Measurements from ENCODE around the gene PLD4. TPM values are rescaled to one million over a fixed set of nuclear protein-coding genes. Genes with fewer than 3 reads are reported as not detected.
"Not testable (repeated sequence)": the region's sequence is repeated elsewhere in the genome, so short reads cannot be mapped to it uniquely, and the experiment has no call there.

The PLD4 gene
- total and polyA plus RNA-seq, 7 donors = 0.04 to 0.25 TPM; not detected in 5

GRCh38 chr14:104941508-104942365 lies 17.1 kb downstream of the PLD4 start:
- no peak for ATAC-seq
- H3K4me3 ChIP-seq = no peak overlapping the region
- no peak overlapping the region for H3K27ac ChIP-seq
- peaks cover 0 to 25% (median 4%) of the 10 kb centered on the region in 3 donors for H3K27me3 ChIP-seq (ENCODE audit: insufficient read depth in 3 of 3, low read length in 2 of 3)
- H3K4me1 ChIP-seq = no peaks in the 10 kb centered on the region
- intact Hi-C loops (cut with DNase I) = no loop called here
- 93 to 98% (median 94%) methylated on average over 26 of the region's 26 CpGs for WGBS, 3 donors
- no peaks in the 10 kb centered on the region for H3K9me3 ChIP-seq
- no peak for TF ChIP-seq CTCF (IDR thresholded peaks at IDR 0.05)
- DNase-seq = peak in 1 of 2 donors; percentile 35
- H3K36me3 ChIP-seq (ENCODE audit: insufficient read depth in 1 of 2, low read depth in 1 of 2) = no peaks in the 10 kb centered on the region

DNA sequence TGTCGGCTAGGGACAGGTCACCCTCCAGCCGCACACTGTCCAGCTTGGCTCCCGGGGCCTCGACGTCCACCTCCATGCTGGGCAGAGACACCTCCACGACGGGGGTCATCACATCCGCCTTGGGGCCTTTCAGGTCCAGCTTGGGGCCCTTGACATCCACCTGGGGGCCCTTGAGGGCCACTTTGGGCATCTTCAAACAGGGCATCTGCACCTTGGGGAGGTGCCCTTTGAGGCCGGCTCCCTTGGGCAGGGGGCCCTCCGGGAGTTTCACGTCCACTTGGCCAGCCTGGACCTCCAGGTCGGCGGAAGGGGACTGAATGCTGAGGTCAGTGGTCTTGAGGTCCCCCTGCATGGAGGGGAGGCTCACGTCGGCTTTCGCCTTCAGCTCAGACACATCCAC lies 17.9 kb downstream of the PLD4 start:
- WGBS, 3 donors = 91 to 95% (median 94%) methylated on average over 16 of the region's 16 CpGs
- intact Hi-C loops (cut with DNase I) = no loop called here
- Histone ChIP-seq H3K36me3 (ENCODE audit: insufficient read depth in 1 of 2, low read depth in 1 of 2) (no peaks in the 10 kb centered on the region), H3K27ac (no peak overlapping the region), H3K9me3 (no peaks in the 10 kb centered on the region), H3K27me3 (ENCODE audit: insufficient read depth in 3 of 3, low read length in 2 of 3) (peaks cover 0 to 23% (median 4%) of the 10 kb centered on the region in 3 donors), H3K4me3 (no peak overlapping the region), H3K4me1 (no peaks in the 10 kb centered on the region)
- TF ChIP-seq CTCF (IDR thresholded peaks at IDR 0.05) = no peak
- DNase-seq (peak in 1 of 2 donors; percentile 46), ATAC-seq (no peak)

- WGBS, 3 donors = 91 to 92% (median 92%) methylated on average over 29 of the region's 29 CpGs
These were observed 18.7 kb downstream of the PLD4 start for GRCh38 chr14:104943216-104944015.

DNA sequence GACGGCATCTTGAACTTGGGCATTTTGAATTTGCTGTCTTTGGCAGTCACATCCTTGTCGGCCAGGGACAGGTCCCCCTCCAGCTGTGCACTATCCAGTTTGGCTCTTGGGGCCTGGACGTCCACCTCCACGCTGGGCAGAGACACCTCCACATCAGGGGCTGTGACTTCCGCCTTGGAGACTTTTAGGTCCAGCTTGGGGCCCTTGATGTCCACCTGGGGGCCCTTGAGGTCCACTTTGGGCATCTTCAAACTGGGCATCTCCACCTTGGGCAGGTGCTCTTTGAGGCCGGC lies 19.3 kb downstream of the PLD4 start:
- WGBS, 3 donors = 81 to 94% (median 86%) methylated on average over 6 of the region's 6 CpGs
- peaks cover 0 to 15% (median 4%) of the 10 kb centered on the region in 3 donors for H3K27me3 ChIP-seq (ENCODE audit: insufficient read depth in 3 of 3, low read length in 2 of 3)
- H3K4me3 ChIP-seq; ATAC-seq; intact Hi-C loops (cut with DNase I); H3K27ac ChIP-seq; H3K9me3 ChIP-seq; H3K4me1 ChIP-seq; H3K36me3 ChIP-seq (ENCODE audit: insufficient read depth in 1 of 2, low read depth in 1 of 2); DNase-seq: not testable (repeated sequence)

More at GRCh38 chr14:104943216-104944015, 18.7 kb downstream of the PLD4 start:
- H3K4me3 ChIP-seq; H3K36me3 ChIP-seq (ENCODE audit: insufficient read depth in 1 of 2, low read depth in 1 of 2); ATAC-seq; H3K27ac ChIP-seq; DNase-seq; H3K9me3 ChIP-seq; intact Hi-C loops (cut with DNase I); H3K4me1 ChIP-seq: not testable (repeated sequence)
- peaks cover 0 to 17% (median 4%) of the 10 kb centered on the region in 3 donors for H3K27me3 ChIP-seq (ENCODE audit: insufficient read depth in 3 of 3, low read length in 2 of 3)

DNA sequence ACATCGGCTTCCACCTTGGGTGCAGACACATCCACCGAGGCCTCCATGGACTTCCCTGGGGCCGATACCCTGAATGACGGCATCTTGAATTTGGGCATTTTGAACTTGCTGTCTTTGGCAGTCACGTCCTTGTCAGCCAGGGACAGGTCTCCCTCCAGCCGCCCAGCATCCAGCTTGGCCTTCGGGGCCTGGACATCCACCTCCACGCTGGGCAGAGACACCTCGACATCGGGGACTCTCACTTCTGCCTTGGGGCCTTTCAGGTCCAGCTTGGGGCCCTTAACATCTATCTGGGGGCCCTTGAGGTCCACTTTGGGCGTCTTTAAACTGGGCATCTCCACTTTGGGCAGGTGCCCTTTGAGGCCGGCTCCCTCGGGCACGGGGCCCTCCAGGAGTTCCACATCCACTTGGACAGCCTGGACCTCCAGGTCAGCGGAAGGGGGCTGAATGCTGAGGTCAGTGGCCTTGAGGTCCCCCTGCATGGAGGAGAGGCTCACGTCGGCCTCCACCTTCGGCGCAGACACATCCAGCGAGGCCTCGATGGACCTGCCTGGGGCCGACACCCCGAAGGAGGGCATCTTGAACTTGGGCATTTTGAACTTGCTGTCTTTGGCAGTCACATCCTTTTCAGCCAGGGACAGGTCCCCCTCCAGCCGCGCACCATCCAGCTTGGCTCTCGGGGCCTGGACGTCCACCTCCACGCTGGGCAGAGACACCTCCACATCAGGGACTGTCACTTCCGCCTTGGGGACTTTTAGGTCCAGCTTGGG lies 19.9 kb downstream of the PLD4 start:
- intact Hi-C loops (cut with DNase I); H3K9me3 ChIP-seq; H3K27ac ChIP-seq; H3K36me3 ChIP-seq (ENCODE audit: insufficient read depth in 1 of 2, low read depth in 1 of 2); ATAC-seq; H3K4me1 ChIP-seq; H3K4me3 ChIP-seq: not testable (repeated sequence)
- DNase-seq = peak in 1 of 2 donors; percentile 29
- H3K27me3 ChIP-seq (ENCODE audit: insufficient read depth in 3 of 3, low read length in 2 of 3) = peaks cover 0 to 10% (median 4%) of the 10 kb centered on the region in 3 donors
- 91 to 95% (median 93%) methylated on average over 28 to 29 of the region's 29 CpGs for WGBS, 3 donors

DNA sequence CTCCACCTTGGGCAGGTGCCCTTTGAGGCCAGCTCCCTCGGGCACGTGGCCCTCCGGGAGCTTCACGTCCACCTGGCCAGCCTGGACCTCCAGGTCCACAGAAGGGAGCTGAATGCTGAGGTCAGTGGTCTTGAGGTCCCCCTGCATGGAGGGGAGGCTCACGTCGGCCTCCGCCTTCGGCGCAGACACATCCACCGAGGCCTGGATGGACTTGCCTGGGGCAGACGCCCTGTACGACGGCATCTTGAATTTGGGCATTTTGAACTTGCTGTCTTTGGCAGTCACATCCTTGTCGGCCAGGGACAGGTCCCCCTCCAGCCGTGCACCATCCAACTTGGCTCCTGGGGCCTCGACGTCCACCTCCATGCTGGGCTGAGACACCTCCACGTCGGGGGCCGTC lies 20.6 kb downstream of the PLD4 start:
- intact Hi-C loops (cut with DNase I); H3K36me3 ChIP-seq (ENCODE audit: insufficient read depth in 1 of 2, low read depth in 1 of 2); H3K4me3 ChIP-seq; H3K27ac ChIP-seq; H3K27me3 ChIP-seq (ENCODE audit: insufficient read depth in 3 of 3, low read length in 2 of 3); ATAC-seq; H3K9me3 ChIP-seq; H3K4me1 ChIP-seq: not testable (repeated sequence)
- 87 to 96% (median 91%) methylated on average over 18 to 20 of the region's 20 CpGs for WGBS, 3 donors
- peak in 1 of 2 donors; percentile 34 for DNase-seq

DNA sequence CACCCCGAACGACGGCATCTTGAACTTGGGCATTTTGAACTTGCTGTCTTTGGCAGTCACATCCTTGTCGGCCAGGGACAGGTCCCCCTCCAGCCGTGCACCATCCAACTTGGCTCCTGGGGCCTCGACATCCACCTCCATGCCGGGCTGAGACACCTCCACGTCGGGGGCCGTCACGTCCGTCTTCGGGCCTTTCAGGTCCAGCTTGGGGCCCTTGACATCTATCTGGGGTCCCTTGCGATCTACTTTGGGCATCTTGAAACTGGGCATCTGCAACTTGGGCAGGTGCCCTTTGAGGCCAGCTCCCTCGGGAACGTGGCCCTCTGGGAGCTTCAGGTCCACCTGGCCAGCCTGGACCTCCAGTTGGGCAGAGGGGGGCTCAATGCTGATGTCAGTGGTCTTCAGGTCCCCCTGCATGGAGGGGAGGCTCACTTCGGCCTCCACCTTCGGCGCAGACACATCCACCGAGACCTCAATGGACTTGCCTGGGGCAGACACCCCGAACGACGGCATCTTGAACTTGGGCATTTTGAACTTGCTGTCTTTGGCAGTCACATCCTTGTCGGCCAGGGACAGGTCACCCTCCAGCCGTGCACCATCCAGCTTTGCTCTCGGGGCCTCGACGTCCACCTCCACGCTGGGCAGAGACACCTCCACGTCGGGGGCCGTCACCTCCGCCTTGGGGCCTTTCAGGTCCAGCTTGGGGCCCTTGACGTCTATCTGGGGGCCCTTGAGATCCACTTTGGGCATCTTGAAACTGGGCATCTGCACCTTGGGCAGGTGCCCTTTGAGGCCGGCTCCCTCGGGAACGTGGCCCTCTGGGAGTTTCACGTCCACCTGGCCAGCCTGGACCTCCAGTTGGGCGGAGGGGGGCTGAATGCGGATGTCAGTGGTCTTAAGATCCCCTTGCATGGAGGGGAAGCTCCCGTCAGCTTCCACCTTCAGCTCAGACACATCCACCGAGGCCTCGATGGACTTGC lies 21.6 kb downstream of the PLD4 start:
- ATAC-seq; intact Hi-C loops (cut with DNase I); H3K4me1 ChIP-seq; H3K27me3 ChIP-seq (ENCODE audit: insufficient read depth in 3 of 3, low read length in 2 of 3); H3K9me3 ChIP-seq; H3K27ac ChIP-seq; H3K4me3 ChIP-seq; H3K36me3 ChIP-seq (ENCODE audit: insufficient read depth in 1 of 2, low read depth in 1 of 2): not testable (repeated sequence)
- DNase-seq = peak in 1 of 2 donors; percentile 39
- WGBS, 3 donors = 90 to 94% (median 91%) methylated on average over 39 to 40 of the region's 43 CpGs

GRCh38 chr14:104947201-104947600 lies 22.5 kb downstream of the PLD4 start:
- H3K27me3 ChIP-seq (ENCODE audit: insufficient read depth in 3 of 3, low read length in 2 of 3); H3K9me3 ChIP-seq; ATAC-seq; H3K4me1 ChIP-seq; intact Hi-C loops (cut with DNase I); DNase-seq; H3K4me3 ChIP-seq; H3K27ac ChIP-seq; H3K36me3 ChIP-seq (ENCODE audit: insufficient read depth in 1 of 2, low read depth in 1 of 2): not testable (repeated sequence)
- 93 to 95% (median 94%) methylated on average over 13 of the region's 13 CpGs for WGBS, 3 donors

Measured in psoas muscle (tissue), 8 donors.